ENCODE data around the gene CD109.

The CD109 gene

GRCh38 chr6:73656531-73657145 lies 39.4 kb upstream of the CD109 start:
- no peak for TF ChIP-seq CTCF (conservative IDR thresholded peaks at IDR 0.05; ENCODE audit: low read depth, low read length)
- H3K4me3 ChIP-seq (ENCODE audit: low read length) = no peak overlapping the region
- no peak for DNase-seq (ENCODE audit: low read depth)

GRCh38 chr6:73657201-73657600 lies 38.8 kb upstream of the CD109 start:
- no peak for TF ChIP-seq CTCF (conservative IDR thresholded peaks at IDR 0.05; ENCODE audit: low read depth, low read length)
- H3K4me3 ChIP-seq (ENCODE audit: low read length) = no peak overlapping the region
- DNase-seq (ENCODE audit: low read depth) = no peak

- no peak overlapping the region for H3K4me3 ChIP-seq (ENCODE audit: low read length)
- DNase-seq (ENCODE audit: low read depth) = no peak
- TF ChIP-seq CTCF (conservative IDR thresholded peaks at IDR 0.05; ENCODE audit: low read depth, low read length) = no peak
Observed at GRCh38 chr6:73664701-73665100, 31.3 kb upstream of the CD109 start.

- no peak for TF ChIP-seq CTCF (conservative IDR thresholded peaks at IDR 0.05; ENCODE audit: low read depth, low read length)
- H3K4me3 ChIP-seq (ENCODE audit: low read length) = no peak overlapping the region
- DNase-seq (ENCODE audit: low read depth) = no peak
Observed at GRCh38 chr6:73665686-73666319, 30.2 kb upstream of the CD109 start.

GRCh38 chr6:73666393-73666792 lies 29.6 kb upstream of the CD109 start:
- DNase-seq (ENCODE audit: low read depth) = no peak
- TF ChIP-seq CTCF (conservative IDR thresholded peaks at IDR 0.05; ENCODE audit: low read depth, low read length) = no peak
- H3K4me3 ChIP-seq (ENCODE audit: low read length) = no peak overlapping the region

GRCh38 chr6:73667798-73668197 lies 28.2 kb upstream of the CD109 start:
- DNase-seq (ENCODE audit: low read depth) = no peak
- H3K4me3 ChIP-seq (ENCODE audit: low read length) = no peak overlapping the region
- no peak for TF ChIP-seq CTCF (conservative IDR thresholded peaks at IDR 0.05; ENCODE audit: low read depth, low read length)

GRCh38 chr6:73669005-73669404 lies 27.0 kb upstream of the CD109 start:
- DNase-seq (ENCODE audit: low read depth) = no peak
- TF ChIP-seq CTCF (conservative IDR thresholded peaks at IDR 0.05; ENCODE audit: low read depth, low read length) = no peak
- no peak overlapping the region for H3K4me3 ChIP-seq (ENCODE audit: low read length)

All from retinal pigment epithelial cell (primary cell).